ENCODE data around the gene GLIPR1. TPM values are rescaled to one million over a fixed set of nuclear protein-coding genes. Genes with fewer than 3 reads are reported as not detected.
A peak's percentile ranks its signal among the peaks of the same experiment; 100 is the strongest.

Gene GLIPR1
- total RNA-seq, 1 experiment from 2014 or later = 36.4 TPM

GRCh38 chr12:75529826-75530225 is 49.3 kb downstream of the GLIPR1 start:
- no TSS peak for BruUV-seq (replicated peaks)
- CTCF ChIA-PET = interaction anchor here (1.0 to 2.8 kb wide), 3 partner anchors 93 to 508 kb away, joined by 3 to 6 read pairs (median 4); no protein-coding TSS in a partner anchor

GRCh38 chr12:75533239-75533638 is 52.7 kb downstream of the GLIPR1 start:
- no TSS peak for BruUV-seq (replicated peaks)
- POLR2A ChIA-PET = no interaction called here
- CTCF ChIA-PET = no interaction called here
- TF ChIP-seq CTCF (IDR thresholded peaks at IDR 0.05; ENCODE audit: unreplicated experiment) = no peak
- H3K27ac Mint-ChIP-seq (ENCODE audit: low read depth, unreplicated experiment) = no peak overlapping the region
- intact Hi-C loops (cut with micrococcal nuclease) = no loop called here
- H3K36me3 Mint-ChIP-seq (ENCODE audit: insufficient read depth, unreplicated experiment) = no peaks in the 10 kb centered on the region
- H3K4me3 Mint-ChIP-seq (ENCODE audit: unreplicated experiment) = no peak overlapping the region
- DNase-seq (ENCODE audit: unreplicated experiment) = no peak
- no peaks in the 10 kb centered on the region for H3K4me1 Mint-ChIP-seq (ENCODE audit: insufficient read depth, unreplicated experiment)
- H3K9me3 Mint-ChIP-seq (ENCODE audit: unreplicated experiment) = no peaks in the 10 kb centered on the region
- no peaks in the 10 kb centered on the region for H3K27me3 Mint-ChIP-seq (ENCODE audit: insufficient read depth, unreplicated experiment)

More at GRCh38 chr12:75529826-75530225, 49.3 kb downstream of the GLIPR1 start:
- Mint-ChIP-seq H3K36me3 (ENCODE audit: insufficient read depth, unreplicated experiment) (no peaks in the 10 kb centered on the region), H3K27me3 (ENCODE audit: insufficient read depth, unreplicated experiment) (no peaks in the 10 kb centered on the region), H3K4me3 (ENCODE audit: unreplicated experiment) (no peak overlapping the region), H3K9me3 (ENCODE audit: unreplicated experiment) (no peaks in the 10 kb centered on the region), H3K4me1 (ENCODE audit: insufficient read depth, unreplicated experiment) (no peaks in the 10 kb centered on the region), H3K27ac (ENCODE audit: low read depth, unreplicated experiment) (no peak overlapping the region)
- DNase-seq (ENCODE audit: unreplicated experiment) = no peak
- TF ChIP-seq CTCF (IDR thresholded peaks at IDR 0.05; ENCODE audit: unreplicated experiment) = no peak
- POLR2A ChIA-PET = interaction anchor here (5.4 kb wide), 1 partner anchor 502 kb away, joined by 47 read pairs; the partner anchor contains the start of gene PHLDA1
- intact Hi-C loops (cut with micrococcal nuclease) = loop anchor here (5.0 kb wide), 1 partner anchor 287 kb away; no protein-coding TSS in a partner anchor

- no TSS peak for BruUV-seq (replicated peaks)
- POLR2A ChIA-PET = no interaction called here
- Mint-ChIP-seq H3K9me3 (ENCODE audit: unreplicated experiment) (no peaks in the 10 kb centered on the region), H3K36me3 (ENCODE audit: insufficient read depth, unreplicated experiment) (no peaks in the 10 kb centered on the region), H3K27ac (ENCODE audit: low read depth, unreplicated experiment) (no peak overlapping the region), H3K4me3 (ENCODE audit: unreplicated experiment) (no peak overlapping the region), H3K27me3 (ENCODE audit: insufficient read depth, unreplicated experiment) (no peaks in the 10 kb centered on the region), H3K4me1 (ENCODE audit: insufficient read depth, unreplicated experiment) (no peaks in the 10 kb centered on the region)
- intact Hi-C loops (cut with micrococcal nuclease) = no loop called here
- CTCF ChIA-PET = interaction anchor here (1.7 kb wide), 1 partner anchor 13 kb away, joined by 6 read pairs; no protein-coding TSS in a partner anchor
- DNase-seq (ENCODE audit: unreplicated experiment) = no peak
- no peak for TF ChIP-seq CTCF (IDR thresholded peaks at IDR 0.05; ENCODE audit: unreplicated experiment)
Measured at GRCh38 chr12:75539889-75540288, 59.3 kb downstream of the GLIPR1 start.

- Mint-ChIP-seq H3K4me3 (ENCODE audit: unreplicated experiment) (no peak overlapping the region), H3K4me1 (ENCODE audit: insufficient read depth, unreplicated experiment) (no peaks in the 10 kb centered on the region), H3K27me3 (ENCODE audit: insufficient read depth, unreplicated experiment) (no peaks in the 10 kb centered on the region), H3K27ac (ENCODE audit: low read depth, unreplicated experiment) (no peak overlapping the region), H3K9me3 (ENCODE audit: unreplicated experiment) (no peaks in the 10 kb centered on the region), H3K36me3 (ENCODE audit: insufficient read depth, unreplicated experiment) (no peaks in the 10 kb centered on the region)
- no TSS peak for BruUV-seq (replicated peaks)
- POLR2A ChIA-PET = interaction anchor here (1.4 kb wide), 2 partner anchors 11 to 489 kb away, joined by 4 to 5 read pairs; partner anchors contain the start of gene PHLDA1
- DNase-seq (ENCODE audit: unreplicated experiment) = peak; percentile 7
- CTCF ChIA-PET = interaction anchor here (0.7 to 2.9 kb wide), 6 partner anchors 7 to 494 kb away, joined by 3 to 26 read pairs (median 4); no protein-coding TSS in a partner anchor
- intact Hi-C loops (cut with micrococcal nuclease) = no loop called here
- TF ChIP-seq CTCF (IDR thresholded peaks at IDR 0.05; ENCODE audit: unreplicated experiment) = no peak
Measured at GRCh38 chr12:75542942-75543341, 62.4 kb downstream of the GLIPR1 start.
